ENCODE measurements around the gene CRK.
A peak's percentile ranks its signal among the peaks of the same experiment; 100 is the strongest.
"Not testable (repeated sequence)": the region's sequence is repeated elsewhere in the genome, so short reads cannot be mapped to it uniquely, and the experiment has no call there.

The CRK gene

GRCh38 chr17:1464186-1464585, 8.2 kb upstream of the CRK start:
- DNase-seq (ENCODE audit: low read depth): no peak

GRCh38 chr17:1462164-1463112, 6.4 kb upstream of the CRK start:
- no peak for DNase-seq (ENCODE audit: low read depth)

- DNase-seq (ENCODE audit: low read depth): no peak
Observed at GRCh38 chr17:1461198-1461944, 5.3 kb upstream of the CRK start.

GRCh38 chr17:1460233-1460632, 4.2 kb upstream of the CRK start:
- no peak for DNase-seq (ENCODE audit: low read depth)

GRCh38 chr17:1455291-1455796, 688 bp downstream of the CRK start:
- DNase-seq (ENCODE audit: low read depth): peak; percentile 37

- DNase-seq (ENCODE audit: low read depth): no peak
Observed at GRCh38 chr17:1454541-1454940, 1.5 kb downstream of the CRK start.

- not testable (repeated sequence) for DNase-seq (ENCODE audit: low read depth)
Observed at GRCh38 chr17:1453694-1454093, 2.3 kb downstream of the CRK start.

GRCh38 chr17:1452836-1453235, 3.2 kb downstream of the CRK start:
- no peak for DNase-seq (ENCODE audit: low read depth)

- DNase-seq (ENCODE audit: low read depth): not testable (repeated sequence)
Observed at GRCh38 chr17:1450261-1450660, 5.8 kb downstream of the CRK start.

- DNase-seq (ENCODE audit: low read depth): no peak
Observed at GRCh38 chr17:1449412-1449967, 6.5 kb downstream of the CRK start.

- DNase-seq (ENCODE audit: low read depth): no peak
Observed at GRCh38 chr17:1447052-1447451, 9.0 kb downstream of the CRK start.

GRCh38 chr17:1446201-1446600, 9.8 kb downstream of the CRK start:
- no peak for DNase-seq (ENCODE audit: low read depth)

GRCh38 chr17:1445695-1446094, 10.3 kb downstream of the CRK start:
- not testable (repeated sequence) for DNase-seq (ENCODE audit: low read depth)

GRCh38 chr17:1442721-1443120, 13.3 kb downstream of the CRK start:
- not testable (repeated sequence) for DNase-seq (ENCODE audit: low read depth)

GRCh38 chr17:1442187-1442586, 13.8 kb downstream of the CRK start:
- no peak for DNase-seq (ENCODE audit: low read depth)

GRCh38 chr17:1440921-1441320, 15.1 kb downstream of the CRK start:
- DNase-seq (ENCODE audit: low read depth): no peak

GRCh38 chr17:1438593-1439083, 17.4 kb downstream of the CRK start:
- DNase-seq (ENCODE audit: low read depth): peak; percentile 39

GRCh38 chr17:1435326-1435725, 20.7 kb downstream of the CRK start:
- no peak for DNase-seq (ENCODE audit: low read depth)

- DNase-seq (ENCODE audit: low read depth): no peak
Observed at GRCh38 chr17:1434150-1434549, 21.9 kb downstream of the CRK start.

- no peak for DNase-seq (ENCODE audit: low read depth)
Observed at GRCh38 chr17:1431631-1432104, 24.4 kb downstream of the CRK start.

- no peak for DNase-seq (ENCODE audit: low read depth)
Observed at GRCh38 chr17:1423456-1424135, 32.4 kb downstream of the CRK start.

GRCh38 chr17:1422885-1423284, 33.1 kb downstream of the CRK start:
- peak; percentile 88 for DNase-seq (ENCODE audit: low read depth)

Data from GM04503 (cell line).